ENCODE measurements around the gene COL24A1.

The COL24A1 gene

GRCh38 chr1:86156566-86157455, at the start of gene COL24A1:
Gene COL24A1, minus strand, starts transcription at chr1:86156772. Its CDS starts 376 bp downstream, at chr1:86156396.
- peak within 1 kb of the TSS; percentile 48 for H3K4me3 ChIP-seq (ENCODE audit: low read depth, low read length)
- no peak for DNase-seq (ENCODE audit: low read depth, low spot score)
- ChIA-PET POLR2A (no interaction called here), CTCF (no interaction called here)
- no peak for TF ChIP-seq CTCF (IDR thresholded peaks at IDR 0.05; ENCODE audit: insufficient read depth, low read length, missing control alignments)

GRCh38 chr1:86205741-86206140, 49.2 kb upstream of the COL24A1 start:
- CTCF ChIA-PET = no interaction called here
- no peak for DNase-seq (ENCODE audit: low read depth, low spot score)
- no peak overlapping the region for H3K4me3 ChIP-seq (ENCODE audit: low read depth, low read length)
- TF ChIP-seq CTCF (IDR thresholded peaks at IDR 0.05; ENCODE audit: insufficient read depth, low read length, missing control alignments) = no peak
- POLR2A ChIA-PET = no interaction called here

GRCh38 chr1:86202552-86203340, 46.2 kb upstream of the COL24A1 start:
- TF ChIP-seq CTCF (IDR thresholded peaks at IDR 0.05; ENCODE audit: insufficient read depth, low read length, missing control alignments) = no peak
- ChIA-PET POLR2A (no interaction called here), CTCF (no interaction called here)
- no peak overlapping the region for H3K4me3 ChIP-seq (ENCODE audit: low read depth, low read length)
- no peak for DNase-seq (ENCODE audit: low read depth, low spot score)

GRCh38 chr1:86201311-86201710, 44.7 kb upstream of the COL24A1 start:
- ChIA-PET CTCF (no interaction called here), POLR2A (no interaction called here)
- no peak overlapping the region for H3K4me3 ChIP-seq (ENCODE audit: low read depth, low read length)
- no peak for TF ChIP-seq CTCF (IDR thresholded peaks at IDR 0.05; ENCODE audit: insufficient read depth, low read length, missing control alignments)
- no peak for DNase-seq (ENCODE audit: low read depth, low spot score)

- CTCF ChIA-PET = no interaction called here
- TF ChIP-seq CTCF (IDR thresholded peaks at IDR 0.05; ENCODE audit: insufficient read depth, low read length, missing control alignments) = no peak
- POLR2A ChIA-PET = no interaction called here
Measured at GRCh38 chr1:86200901-86201300, 44.3 kb upstream of the COL24A1 start.

GRCh38 chr1:86197206-86197855, 40.8 kb upstream of the COL24A1 start:
- CTCF ChIA-PET = no interaction called here
- no peak for DNase-seq (ENCODE audit: low read depth, low spot score)
- POLR2A ChIA-PET = no interaction called here
- no peak for TF ChIP-seq CTCF (IDR thresholded peaks at IDR 0.05; ENCODE audit: insufficient read depth, low read length, missing control alignments)
- H3K4me3 ChIP-seq (ENCODE audit: low read depth, low read length) = no peak overlapping the region

More at GRCh38 chr1:86200901-86201300, 44.3 kb upstream of the COL24A1 start:
- DNase-seq (ENCODE audit: low read depth, low spot score) = no peak
- H3K4me3 ChIP-seq (ENCODE audit: low read depth, low read length) = no peak overlapping the region

Data from AG04449 (cell line).